Activated T-cell treated with anti-CD3 and anti-CD28 coated beads for 4 hours (primary cell): ENCODE measurements around the gene MIPOL1.
"Not testable (repeated sequence)": the region's sequence is repeated elsewhere in the genome, so short reads cannot be mapped to it uniquely, and the experiment has no call there.

Experiments used
- DNase-seq: peaks from one replicate; pipeline ENCODE4 v3.0.0-alpha.2; 2020

The MIPOL1 gene

GRCh38 chr14:37469650-37470049, 271.9 kb downstream of the MIPOL1 start:
- DNase-seq: no peak

DNA sequence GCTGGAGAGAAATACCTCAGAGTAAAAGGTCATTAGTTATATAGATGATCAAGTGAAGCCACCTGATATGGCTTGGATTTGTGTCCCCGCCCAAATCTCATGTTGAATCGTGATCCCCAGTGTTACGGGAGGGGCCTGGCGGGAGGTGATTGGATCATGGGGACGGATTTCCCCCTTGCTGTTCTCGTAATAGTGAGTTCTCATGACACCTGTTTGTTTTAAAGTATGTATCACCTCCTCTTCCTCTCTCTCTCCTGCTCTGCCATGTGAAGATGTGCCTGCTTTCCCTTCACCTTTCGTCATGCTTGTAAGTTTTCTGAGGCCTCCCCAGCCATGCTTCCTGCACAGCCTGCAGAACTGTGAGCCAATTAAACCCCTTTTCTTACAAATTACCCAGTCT, 272.5 kb downstream of the MIPOL1 start:
- no peak for DNase-seq

DNA sequence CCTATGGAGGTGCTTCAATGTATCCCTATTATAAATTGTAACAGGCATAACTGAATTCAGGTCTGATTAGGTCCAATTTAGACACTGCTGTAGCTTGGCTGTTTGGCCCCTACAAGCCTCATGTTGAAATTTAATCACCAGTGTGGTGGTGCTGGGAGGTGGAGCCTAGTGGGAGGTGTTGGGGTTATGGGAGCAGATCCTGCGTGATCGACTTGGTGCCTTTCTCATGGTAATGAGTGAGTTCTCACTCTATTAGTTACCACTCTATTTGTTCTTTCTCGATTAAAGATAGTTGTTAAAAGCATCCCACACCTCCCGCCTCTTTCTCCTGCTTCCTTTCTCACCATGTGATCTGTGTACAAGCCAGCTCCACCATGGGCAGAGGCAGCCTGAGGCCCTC, 275.2 kb downstream of the MIPOL1 start:
- no peak for DNase-seq

DNA sequence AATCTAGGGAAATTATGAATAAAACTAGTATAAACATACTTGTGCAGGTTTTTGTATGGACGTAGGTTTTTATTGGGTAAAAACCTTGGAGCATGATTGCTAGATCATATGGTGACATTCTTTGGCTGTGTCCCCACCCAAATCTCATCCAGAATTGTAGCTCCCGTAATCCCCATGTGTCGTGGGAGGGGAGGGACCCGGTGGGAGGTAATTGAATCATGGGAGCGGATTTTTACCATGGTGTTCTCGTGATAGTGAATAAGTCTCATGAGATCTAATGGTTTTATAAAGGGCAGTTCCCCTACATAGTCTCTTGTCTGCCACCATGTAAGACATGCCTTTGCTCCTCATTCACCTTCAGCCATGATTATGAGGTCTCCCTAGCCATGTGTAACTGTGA, 276.5 kb downstream of the MIPOL1 start:
- DNase-seq: no peak

- no peak for DNase-seq
Observed at GRCh38 chr14:37480446-37481290, 282.9 kb downstream of the MIPOL1 start.

GRCh38 chr14:37482428-37482827, 284.7 kb downstream of the MIPOL1 start:
- DNase-seq: no peak

GRCh38 chr14:37483672-37484071, 285.9 kb downstream of the MIPOL1 start:
- DNase-seq: no peak

GRCh38 chr14:37490607-37491006, 292.9 kb downstream of the MIPOL1 start:
- DNase-seq: no peak

GRCh38 chr14:37491076-37491475, 293.3 kb downstream of the MIPOL1 start:
- DNase-seq: no peak

DNA sequence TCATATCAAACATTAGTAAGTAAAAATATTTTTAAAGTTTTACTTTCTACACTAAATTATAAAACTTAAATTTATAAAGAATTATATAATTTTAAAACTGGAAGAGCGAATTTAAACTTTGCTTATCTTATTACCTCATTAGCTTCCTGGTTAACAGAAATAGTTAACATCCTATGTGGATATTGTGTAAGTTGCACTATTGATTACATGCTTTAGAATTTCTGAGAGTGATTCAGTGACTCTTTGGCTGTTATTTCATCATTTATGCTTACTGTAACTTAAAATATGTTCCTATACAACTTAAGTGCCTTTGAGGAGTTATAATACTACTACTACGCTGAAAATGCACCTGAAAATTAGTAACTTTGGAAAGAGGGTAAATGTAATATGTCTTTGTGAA, 295.9 kb downstream of the MIPOL1 start:
- no peak for DNase-seq

GRCh38 chr14:37497422-37497821, 299.7 kb downstream of the MIPOL1 start:
- DNase-seq: no peak

- no peak for DNase-seq
Observed at GRCh38 chr14:37501877-37502276, 304.1 kb downstream of the MIPOL1 start.

DNA sequence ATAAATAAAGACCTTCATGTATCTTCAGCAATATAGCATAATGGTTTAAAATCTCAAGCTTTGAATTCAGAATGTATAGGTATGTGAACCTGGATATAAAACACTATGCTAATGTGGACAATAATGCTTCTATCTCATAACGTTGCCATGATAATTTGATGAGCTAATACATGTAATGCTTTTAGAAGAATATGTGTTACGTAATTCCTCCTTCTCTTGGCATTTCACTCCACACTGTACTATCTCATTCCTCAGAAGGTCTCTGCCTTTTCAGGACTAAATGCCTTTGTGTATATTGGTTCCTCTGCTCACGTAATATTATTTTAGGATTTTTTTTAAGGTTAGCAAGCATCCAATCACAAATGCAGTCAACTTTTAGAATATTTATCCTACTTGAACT, 310.8 kb downstream of the MIPOL1 start:
- no peak for DNase-seq

- DNase-seq: no peak
Observed at GRCh38 chr14:37512173-37512572, 314.4 kb downstream of the MIPOL1 start.

GRCh38 chr14:37515771-37516170, 318.0 kb downstream of the MIPOL1 start:
- no peak for DNase-seq

- no peak for DNase-seq
Observed at GRCh38 chr14:37526994-37527393, 329.3 kb downstream of the MIPOL1 start.

DNA sequence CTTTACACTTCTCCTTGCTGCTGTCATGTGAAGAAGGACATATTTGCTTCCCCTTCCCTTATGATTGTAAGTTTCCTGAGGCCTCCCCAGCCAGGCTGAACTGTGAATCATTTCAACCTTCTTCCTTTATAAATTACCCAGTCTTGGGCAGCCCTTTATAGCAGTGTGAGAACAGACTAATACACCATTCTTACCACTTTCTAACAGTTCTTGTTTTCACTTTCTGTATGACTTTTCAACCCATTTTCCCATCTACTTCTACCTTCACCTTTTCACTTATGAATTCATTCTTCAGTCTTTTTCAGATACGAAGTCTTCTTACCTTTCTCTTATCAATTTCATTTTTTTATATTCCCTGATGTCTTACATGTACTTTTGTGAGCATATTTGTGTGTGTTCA, 342.3 kb downstream of the MIPOL1 start:
- no peak for DNase-seq

DNA sequence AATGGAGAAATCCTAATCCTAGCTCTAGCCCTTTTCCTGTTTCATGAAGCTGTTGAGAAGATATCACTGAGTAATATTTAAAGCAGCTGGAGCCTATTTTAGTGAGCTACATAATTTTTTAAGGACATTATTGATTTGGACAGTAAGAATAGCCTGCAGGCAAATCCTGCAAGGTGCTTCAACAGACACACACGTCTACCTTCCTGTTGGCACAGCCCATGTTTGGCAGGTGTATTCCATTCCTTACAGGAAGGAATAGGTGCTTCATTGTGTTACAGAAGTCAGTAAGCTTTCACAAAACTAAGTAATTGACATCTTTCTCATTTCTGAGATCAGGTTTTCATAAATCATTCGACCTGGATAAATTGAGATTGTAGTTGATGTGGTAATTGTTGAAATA, 346.7 kb downstream of the MIPOL1 start:
- no peak for DNase-seq

GRCh38 chr14:37545174-37545573, 347.4 kb downstream of the MIPOL1 start:
- no peak for DNase-seq

DNA sequence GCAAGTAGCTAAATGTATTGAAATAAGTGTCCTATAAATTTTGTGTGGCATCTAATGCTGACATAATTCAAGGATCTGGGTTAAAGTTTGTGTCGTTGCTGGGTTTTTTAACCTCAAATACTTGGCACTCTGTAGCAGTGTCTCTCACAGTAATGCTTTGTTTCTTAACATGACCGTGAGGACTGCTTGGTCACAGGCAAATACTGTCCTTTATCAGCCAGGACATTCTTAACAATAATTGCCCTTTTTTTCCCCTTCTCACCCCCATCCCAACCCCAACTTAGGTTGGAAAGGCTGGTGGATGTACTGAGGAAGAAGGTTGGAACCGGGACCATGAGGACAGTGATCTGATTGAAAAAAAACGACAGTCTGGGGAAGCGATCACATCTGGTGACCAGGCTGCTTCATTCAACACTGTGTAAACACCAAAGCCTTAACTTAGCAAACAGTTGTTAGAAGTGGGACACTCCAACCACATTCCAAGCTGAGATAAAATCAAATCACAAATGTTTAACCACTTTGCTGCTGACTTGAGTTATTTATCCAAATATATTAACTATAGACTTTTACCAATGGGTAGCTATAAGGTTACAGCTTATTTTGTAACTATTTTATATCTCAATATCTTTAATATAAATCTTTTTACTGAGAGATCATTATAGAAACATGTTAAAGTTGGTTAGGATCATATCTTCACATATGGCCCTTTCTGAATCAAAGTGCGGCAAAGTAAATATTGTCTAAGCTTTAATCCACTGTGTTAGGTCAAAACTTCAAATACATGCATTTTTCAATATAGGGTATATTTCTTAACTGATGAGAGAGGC, 349.1 kb downstream of the MIPOL1 start:
- DNase-seq: no peak

DNA sequence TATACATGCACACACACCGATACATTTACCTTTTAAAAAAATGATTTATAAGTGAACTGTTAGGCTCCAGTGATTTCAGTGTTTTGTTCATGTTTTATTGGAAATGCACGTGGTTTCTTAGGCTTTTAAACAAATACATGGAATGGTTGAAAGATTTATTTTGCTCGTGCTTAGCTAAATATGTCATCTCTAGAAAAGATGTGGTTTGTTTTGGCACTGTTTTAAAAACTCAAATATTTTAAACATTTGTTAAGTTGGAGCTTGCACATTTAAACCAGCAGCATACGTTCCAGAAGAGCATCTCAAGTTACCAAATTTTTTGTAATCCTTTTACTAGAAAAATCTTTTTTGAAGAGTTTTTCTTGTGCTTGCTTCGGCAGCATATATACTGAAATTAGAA, 352.8 kb downstream of the MIPOL1 start:
- no peak for DNase-seq

GRCh38 chr14:37551119-37551518, 353.4 kb downstream of the MIPOL1 start:
- no peak for DNase-seq

DNA sequence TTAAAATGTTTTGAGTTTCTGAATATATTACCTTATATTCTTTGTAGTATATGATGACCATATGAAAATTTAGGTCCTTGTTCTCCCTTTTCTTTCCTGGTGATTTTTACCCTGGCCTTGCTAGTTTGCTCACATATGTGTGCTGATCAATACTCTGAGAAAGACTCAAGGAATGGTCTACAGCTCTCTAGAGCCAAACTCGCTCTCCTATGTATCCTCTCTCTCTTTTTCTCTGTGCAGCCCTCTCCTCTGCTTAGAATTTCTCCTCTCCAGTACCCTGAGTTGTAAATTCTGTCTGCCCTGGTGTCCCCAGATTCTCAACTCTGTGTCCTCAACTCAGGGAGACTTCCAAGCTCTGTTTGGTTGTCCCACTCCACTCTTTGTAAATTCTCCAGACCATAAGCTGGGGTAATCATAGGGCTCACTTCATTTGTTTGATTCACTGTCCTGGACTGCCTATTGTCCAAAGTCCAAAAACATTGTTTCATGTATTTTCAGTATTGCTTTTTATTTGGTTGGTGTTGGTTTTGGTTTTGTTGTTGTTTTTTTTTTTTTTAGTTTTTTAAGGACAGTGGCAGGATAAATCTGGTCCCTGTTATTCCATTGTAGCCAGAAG, 356.3 kb downstream of the MIPOL1 start:
- DNase-seq: no peak

GRCh38 chr14:37555596-37555995, 357.9 kb downstream of the MIPOL1 start:
- DNase-seq: not testable (repeated sequence)
